A673 (cell line): ENCODE results near the gene EEF2K. TPM values are rescaled to one million over a fixed set of nuclear protein-coding genes. Genes with fewer than 3 reads are reported as not detected.

Experiments used
- BruUV-seq: library from RNA; stranded (reverse); fragments of 400-500 nt; replicated peaks from 2 replicates; lab custom pipeline; 2021; lab: Mats Ljungman, UMichigan
- CTCF ChIA-PET: fragments of 300-600 bp; sonication (Branson Sonifier 250); formaldehyde crosslinking; loops from one replicate; lab custom pipeline; 2022; ENCODE audit warnings: antibody characterized with exemption; lab: Charles Lee
- POLR2A ChIA-PET: fragments of 300-600 bp; sonication (Branson Sonifier 250); formaldehyde crosslinking; loops from one replicate; lab custom pipeline; 2022; ENCODE audit warnings: antibody characterized with exemption; ENCODE audit not compliant: low non-redundant PET; lab: Charles Lee
- DNase-seq: peaks from one replicate; pipeline ENCODE4 v3.0.0-alpha.2; 2015; ENCODE audit warnings: low spot score
- H3K27ac ChIP-seq: fragments of 200-600 bp; sonication (generic); 2 replicates; pipeline ENCODE4 v1.5.1; 2016; ENCODE audit warnings: mixed run types, low read depth, mild to moderate bottlenecking, mixed read lengths, antibody characterized with exemption, low read length; ENCODE audit not compliant: poor library complexity, severe bottlenecking
- H3K27me3 ChIP-seq: fragments of 200-600 bp; sonication (generic); replicated peaks from 2 replicates; pipeline ENCODE4 v1.6.1; 2017; ENCODE audit warnings: mixed run types, low read depth, mild to moderate bottlenecking, mixed read lengths, antibody characterized with exemption, low read length; ENCODE audit not compliant: insufficient read depth, poor library complexity
- H3K36me3 ChIP-seq: fragments of 200-600 bp; sonication (generic); 2 replicates; pipeline ENCODE4 v1.6.1; 2016; ENCODE audit warnings: mixed run types, mild to moderate bottlenecking, mixed read lengths, antibody characterized with exemption, low read length; ENCODE audit not compliant: insufficient read depth, poor library complexity, severe bottlenecking
- H3K4me1 ChIP-seq: fragments of 200-600 bp; sonication (generic); 2 replicates; pipeline ENCODE4 v1.6.1; 2017; ENCODE audit warnings: mixed run types, mild to moderate bottlenecking, mixed read lengths, antibody characterized with exemption, low read length; ENCODE audit not compliant: insufficient read depth, poor library complexity, severe bottlenecking
- H3K4me3 ChIP-seq: fragments of 200-600 bp; sonication (generic); 2 replicates; pipeline ENCODE4 v1.5.1; 2016; ENCODE audit warnings: low read depth, mixed run types, mild to moderate bottlenecking, mixed read lengths, low read length; ENCODE audit not compliant: poor library complexity, severe bottlenecking
- H3K9me3 ChIP-seq: fragments of 200-600 bp; sonication (generic); 2 replicates; pipeline ENCODE4 v1.6.1; 2016; ENCODE audit warnings: mixed run types, low read depth, mild to moderate bottlenecking, mixed read lengths, antibody characterized with exemption, low read length; ENCODE audit not compliant: poor library complexity, severe bottlenecking
- EZH2 ChIP-seq: fragments of 200-600 bp; sonication (generic); IDR thresholded peaks from 2 replicates; pipeline ENCODE4 v1.6.1; 2017; ENCODE audit warnings: borderline replicate concordance, low read depth, mild to moderate bottlenecking, mixed read lengths, antibody characterized with exemption, low read length; ENCODE audit not compliant: poor library complexity, severe bottlenecking
- intact Hi-C: fragments of 100-400 bp; cut with micrococcal nuclease; formaldehyde crosslinking; loops from one replicate; pipeline ENCODE4 v1.10.0; 2022; ENCODE audit not compliant: unreplicated experiment
- total RNA-seq: library from RNA; stranded (reverse); gene quantifications from 2 replicates; pipeline ENCODE4 v1.2.3, GENCODE V29; 2021
- TF ChIP-seq, protein P1 (sequence below): fragments of 300-800, 200-600 bp; sonication (generic); conservative IDR thresholded peaks from 2 replicates; pipeline ENCODE4 v1.5.1; 2017; ENCODE audit warnings: low read depth, mild to moderate bottlenecking, antibody characterized with exemption, low read length, moderate library complexity, mixed read lengths

Gene EEF2K
- total RNA-seq, 1 experiment from 2014 or later: 14.3 TPM

DNA sequence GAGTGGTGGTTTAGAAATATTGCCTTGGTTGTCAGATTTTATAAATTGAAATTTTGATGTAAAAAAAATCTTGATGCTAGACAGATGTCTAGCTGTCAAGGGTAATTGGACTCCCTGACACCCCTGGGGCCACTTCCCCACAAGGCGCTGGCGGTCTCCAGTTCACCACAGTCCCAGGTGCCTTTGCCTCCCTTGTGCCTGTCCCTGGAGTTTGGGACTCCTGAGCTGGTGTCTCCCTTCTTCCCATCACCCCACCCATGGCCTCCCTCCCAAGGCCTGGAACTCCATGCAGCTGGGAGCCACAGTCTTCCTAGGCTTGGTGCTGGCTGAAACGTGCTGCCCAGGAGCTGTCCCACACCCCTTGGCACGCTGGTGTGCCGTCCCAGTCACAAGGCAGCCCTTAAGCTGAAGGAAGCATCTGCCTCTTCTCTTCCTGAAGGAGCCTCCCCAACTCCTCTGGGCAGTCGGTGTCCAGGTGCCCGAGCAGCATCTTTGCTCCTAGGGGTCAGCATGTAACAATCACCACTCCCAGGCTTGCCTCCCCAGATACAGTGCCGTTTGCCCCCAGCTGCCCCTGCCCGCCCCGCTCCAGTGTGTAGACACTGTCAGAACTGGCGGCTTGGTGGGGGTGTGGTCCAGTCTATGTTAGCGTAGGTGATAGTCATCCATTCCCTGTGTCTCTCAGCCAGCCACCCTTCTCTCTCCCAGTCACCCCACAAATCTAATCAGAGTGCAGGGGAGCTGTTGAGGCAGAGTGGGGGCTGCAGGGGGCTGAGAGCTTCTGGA lies 117.3 kb downstream of the EEF2K start:
- CTCF ChIA-PET: no interaction called here
- TF ChIP-seq, protein P1, sequence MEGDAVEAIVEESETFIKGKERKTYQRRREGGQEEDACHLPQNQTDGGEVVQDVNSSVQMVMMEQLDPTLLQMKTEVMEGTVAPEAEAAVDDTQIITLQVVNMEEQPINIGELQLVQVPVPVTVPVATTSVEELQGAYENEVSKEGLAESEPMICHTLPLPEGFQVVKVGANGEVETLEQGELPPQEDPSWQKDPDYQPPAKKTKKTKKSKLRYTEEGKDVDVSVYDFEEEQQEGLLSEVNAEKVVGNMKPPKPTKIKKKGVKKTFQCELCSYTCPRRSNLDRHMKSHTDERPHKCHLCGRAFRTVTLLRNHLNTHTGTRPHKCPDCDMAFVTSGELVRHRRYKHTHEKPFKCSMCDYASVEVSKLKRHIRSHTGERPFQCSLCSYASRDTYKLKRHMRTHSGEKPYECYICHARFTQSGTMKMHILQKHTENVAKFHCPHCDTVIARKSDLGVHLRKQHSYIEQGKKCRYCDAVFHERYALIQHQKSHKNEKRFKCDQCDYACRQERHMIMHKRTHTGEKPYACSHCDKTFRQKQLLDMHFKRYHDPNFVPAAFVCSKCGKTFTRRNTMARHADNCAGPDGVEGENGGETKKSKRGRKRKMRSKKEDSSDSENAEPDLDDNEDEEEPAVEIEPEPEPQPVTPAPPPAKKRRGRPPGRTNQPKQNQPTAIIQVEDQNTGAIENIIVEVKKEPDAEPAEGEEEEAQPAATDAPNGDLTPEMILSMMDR: no peak
- no peak for TF ChIP-seq EZH2
- intact Hi-C loops: loop anchor here (5.0 kb wide), 2 partner anchors 756 to 1166 kb away; partner anchors contain the start of gene LDAF1

DNA sequence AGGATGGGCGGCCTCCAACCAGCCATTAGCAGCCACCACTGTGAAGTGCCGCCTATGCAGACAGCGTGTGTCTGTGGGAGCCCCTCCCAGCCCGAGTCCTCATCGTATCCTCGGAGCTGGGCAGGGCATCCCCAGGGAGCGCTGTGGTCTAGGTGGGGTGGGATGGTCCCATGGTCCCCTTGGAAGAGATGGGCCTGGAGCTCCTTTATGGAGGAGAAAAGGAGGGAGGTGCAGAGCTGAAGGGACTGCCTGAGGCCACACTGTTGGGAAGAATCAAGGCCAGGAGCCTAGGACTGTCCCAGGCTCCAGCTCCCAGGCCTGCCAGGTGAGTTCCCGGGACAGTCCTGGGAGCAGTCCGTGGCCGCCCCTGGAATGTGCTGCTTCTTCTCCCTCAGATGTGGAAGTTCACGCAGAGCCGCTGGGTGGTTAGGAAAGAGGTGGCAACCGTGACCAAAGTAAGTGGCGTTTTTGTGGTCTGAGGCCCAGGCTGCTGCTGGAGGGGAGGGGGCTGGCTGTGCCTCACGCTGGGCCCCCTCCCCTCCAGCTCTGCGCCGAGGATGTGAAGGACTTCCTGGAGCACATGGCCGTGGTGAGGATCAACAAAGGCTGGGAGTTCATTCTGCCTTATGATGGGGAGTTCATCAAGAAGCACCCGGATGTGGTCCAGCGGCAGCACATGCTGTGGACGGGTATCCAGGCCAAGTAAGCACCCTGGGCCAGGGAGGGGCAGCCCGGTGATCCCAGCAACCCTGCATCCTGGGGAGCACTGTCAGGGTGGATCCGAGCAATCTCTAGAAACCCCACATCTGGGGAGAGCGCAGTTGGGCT lies 118.1 kb downstream of the EEF2K start:
- TF ChIP-seq EZH2: no peak
- TF ChIP-seq, protein P1: no peak
- no peak for DNase-seq
- Histone ChIP-seq H3K9me3 (no peaks in the 10 kb centered on the region), H3K36me3 (peaks cover 41% of the 10 kb centered on the region), H3K27me3 (no peaks in the 10 kb centered on the region), H3K4me3 (no peak overlapping the region), H3K4me1 (no peaks in the 10 kb centered on the region), H3K27ac (no peak overlapping the region)
- intact Hi-C loops: loop anchor here (5.0 kb wide), 2 partner anchors 757 to 1167 kb away; partner anchors contain the start of gene LDAF1
- CTCF ChIA-PET: no interaction called here
- BruUV-seq: no TSS peak
- POLR2A ChIA-PET: no interaction called here

More for the DNA sequence above, 117.3 kb downstream of the EEF2K start:
- Histone ChIP-seq H3K36me3 (peaks cover 43% of the 10 kb centered on the region), H3K27me3 (no peaks in the 10 kb centered on the region), H3K9me3 (no peaks in the 10 kb centered on the region), H3K4me1 (no peaks in the 10 kb centered on the region), H3K27ac (no peak overlapping the region), H3K4me3 (no peak overlapping the region)
- POLR2A ChIA-PET: no interaction called here
- DNase-seq: no peak
- BruUV-seq: no TSS peak

DNA sequence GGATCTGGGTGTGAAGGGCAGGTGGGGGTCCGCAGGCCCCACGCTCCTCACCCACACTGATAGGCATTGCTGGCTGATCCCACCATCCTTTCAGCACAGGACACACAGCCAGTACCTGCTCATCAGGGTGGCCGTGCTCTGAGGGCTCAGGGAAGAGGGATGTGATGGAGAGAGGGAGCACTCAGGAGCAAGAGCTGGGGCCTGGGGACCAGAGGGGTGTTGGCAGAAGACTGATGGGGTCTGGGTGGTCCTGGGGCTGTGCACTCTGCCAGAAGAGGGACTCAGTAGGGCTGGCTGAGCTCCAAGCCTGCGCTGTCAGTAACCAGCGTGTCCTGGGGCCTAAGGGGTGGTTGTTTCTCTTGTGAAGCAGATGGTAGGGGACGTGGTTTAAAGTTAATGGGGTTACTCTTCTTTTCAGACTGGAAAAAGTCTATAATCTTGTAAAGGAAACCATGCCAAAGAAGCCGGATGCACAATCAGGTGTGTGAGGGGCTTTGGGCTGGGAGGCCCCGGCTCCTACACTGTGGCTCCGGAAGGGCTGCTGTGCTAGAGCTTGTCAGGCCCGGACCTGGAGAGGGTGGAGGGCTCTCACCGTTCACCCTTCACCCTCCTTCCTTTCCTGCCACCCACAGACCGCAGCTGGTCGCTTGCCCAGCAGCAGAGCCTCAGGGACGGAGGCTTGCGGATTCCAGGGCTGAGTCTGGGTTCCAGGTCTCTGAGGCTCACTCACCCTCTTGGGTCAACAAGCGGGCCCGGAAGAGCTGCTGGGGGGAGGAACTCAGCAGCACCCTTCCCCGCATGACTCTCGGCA lies 118.9 kb downstream of the EEF2K start:
- Histone ChIP-seq H3K4me1 (no peaks in the 10 kb centered on the region), H3K27ac (no peak overlapping the region), H3K27me3 (no peaks in the 10 kb centered on the region), H3K9me3 (no peaks in the 10 kb centered on the region), H3K4me3 (no peak overlapping the region), H3K36me3 (peaks cover 40% of the 10 kb centered on the region)
- ChIA-PET CTCF (no interaction called here), POLR2A (no interaction called here)
- intact Hi-C loops: loop anchor here (5.0 kb wide), 2 partner anchors 758 to 1168 kb away; partner anchors contain the start of gene LDAF1
- no peak for DNase-seq
- no TSS peak for BruUV-seq
- no peak for TF ChIP-seq EZH2
- TF ChIP-seq, protein P1: no peak
